GM12878 (cell line): ENCODE data around the gene ZNF189. TPM values are rescaled to one million over a fixed set of nuclear protein-coding genes. Genes with fewer than 3 reads are reported as not detected.

Experiments
- ATAC-seq: fragments of 200-7000 bp; cut with Tn5 transposase; 3 replicates; pipeline ENCODE4 v1.9.1; 2020; ENCODE audit warnings: mild to moderate bottlenecking, moderate library complexity
- BruUV-seq: library from RNA; stranded (reverse); fragments of 400-500 nt; replicated peaks from 2 replicates; lab custom pipeline; 2021; lab: Mats Ljungman, UMichigan
- CTCF ChIA-PET: fragments of 300-600 bp; sonication (Branson Sonifier 250); formaldehyde crosslinking; extraction: SDS; loops from one replicate; lab custom pipeline; 2021; ENCODE audit warnings: inconsistent platforms; lab: Yijun Ruan, JAX
- POLR2A ChIA-PET: fragments of 350-600 bp; formaldehyde crosslinking; extraction: SDS; loops from one replicate; lab custom pipeline; 2021; ENCODE audit warnings: inconsistent platforms; lab: Charles Lee
- RAD21 ChIA-PET: fragments of 300-600 bp; sonication (Branson Sonifier 250); formaldehyde crosslinking; loops from one replicate; lab custom pipeline; 2023; ENCODE audit warnings: antibody characterized with exemption; ENCODE audit not compliant: unreplicated experiment; lab: Charles Lee
- SMC1A ChIA-PET: fragments of 300-600 bp; sonication (Branson Sonifier 250); formaldehyde crosslinking; loops from one replicate; lab custom pipeline; 2023; ENCODE audit not compliant: unreplicated experiment, uncharacterized antibody; lab: Charles Lee
- DNase-seq: peaks from one replicate; pipeline ENCODE4 v3.0.0-alpha.2; 2011; ENCODE audit warnings: low read depth, low spot score
- FAIRE-seq: peaks from 3 replicates; lab custom pipeline; 2011; peaks lifted over from hg19 to GRCh38; lab: Jason Lieb, UNC
- H2AFZ ChIP-seq: 2 replicates; pipeline ENCODE4 v1.6.0; 2011; ENCODE audit warnings: low read depth, low read length, control low read depth; ENCODE audit not compliant: control insufficient read depth
- H3K27ac ChIP-seq: 2 replicates; pipeline ENCODE4 v1.5.1; 2011; ENCODE audit warnings: control low read depth; ENCODE audit not compliant: control insufficient read depth, insufficient read depth
- H3K27me3 ChIP-seq, 2 experiments: replicated peaks in 1 of 2; 2 replicates each; pipeline versions ENCODE4 v1.6.0 to v1.6.1; 2011; ENCODE audit warnings: low read length in 1 of 2; ENCODE audit not compliant: control insufficient read depth in 2 of 2, insufficient read depth in 2 of 2
- H3K36me3 ChIP-seq, 2 experiments: 2 replicates each; pipeline ENCODE4 v1.5.1; 2011; ENCODE audit warnings: low read length in 1 of 2; ENCODE audit not compliant: control insufficient read depth in 2 of 2, insufficient read depth in 2 of 2
- H3K4me1 ChIP-seq: 2 replicates; pipeline ENCODE4 v1.6.1; 2011; ENCODE audit warnings: mild to moderate bottlenecking, low read length, moderate library complexity, mixed read lengths; ENCODE audit not compliant: control insufficient read depth, insufficient read depth
- H3K4me2 ChIP-seq: 2 replicates; pipeline ENCODE4 v1.6.0; 2011; ENCODE audit warnings: control low read depth; ENCODE audit not compliant: control insufficient read depth, insufficient read depth
- H3K4me3 ChIP-seq: fragments of 200-600 bp; sonication (generic); 2 replicates; pipeline ENCODE4 v1.5.1; 2016
- H3K79me2 ChIP-seq: 2 replicates; pipeline ENCODE4 v1.6.0; 2011; ENCODE audit warnings: low read length; ENCODE audit not compliant: control insufficient read depth, insufficient read depth
- H3K9ac ChIP-seq: 2 replicates; pipeline ENCODE4 v1.8.0; 2011; ENCODE audit warnings: low read length, control low read depth, mixed read lengths; ENCODE audit not compliant: control insufficient read depth, insufficient read depth
- H3K9me3 ChIP-seq: replicated peaks from 3 replicates; pipeline ENCODE4 v1.5.1; 2011; ENCODE audit warnings: mild to moderate bottlenecking, low read length; ENCODE audit not compliant: control insufficient read depth, insufficient read depth
- H4K20me1 ChIP-seq: 2 replicates; pipeline ENCODE4 v1.6.0; 2011; ENCODE audit not compliant: control insufficient read depth, insufficient read depth
- CTCF ChIP-seq, 3 experiments: IDR thresholded peaks in 2 of 3; conservative IDR thresholded peaks in 1 of 3; 2 replicates each; pipeline ENCODE4 v1.5.1; 2011; ENCODE audit warnings: low read depth in 3 of 3, low read length in 3 of 3, mild to moderate bottlenecking in 3 of 3, control low read depth in 2 of 3, moderate library complexity in 2 of 3, inconsistent platforms in 1 of 3, mixed read lengths in 1 of 3; ENCODE audit not compliant: control insufficient read depth in 2 of 3, insufficient read depth in 1 of 3; ENCODE audit errors: extremely low read depth in 1 of 3
- WGBS: methylation state at CpG from one replicate; pipeline ENCODE4 v1.1.6; 2016; ENCODE audit warnings: low lambda C conversion rate; ENCODE audit not compliant: insufficient replicate concordance, insufficient coverage; ENCODE audit errors: missing lambda C conversion rate; 5-methylcytosine and 5-hydroxymethylcytosine counted together
- in situ Hi-C: fragments of 300-500 bp; cut with MboI; formaldehyde crosslinking; loops from 9 replicates; pipeline ENCODE4 v1.14.3; 2018; ENCODE audit warnings: mixed read lengths
- intact Hi-C: fragments of 100-400 bp; cut with micrococcal nuclease; formaldehyde crosslinking; loops from one replicate; pipeline ENCODE4 v1.14.2; 2022; ENCODE audit not compliant: unreplicated experiment
- polyA plus RNA-seq, 11 experiments: library from polyadenylated mRNA; depleted of rRNA in 4 of 11; unstranded in 6 of 11; stranded (reverse) in 5 of 11; fragments of >200 nt; fragmentation: Nextera tagmentation in 4 of 11; fragmentation: Illumina TruSeq in 1 of 11; extraction: Ambion mirVana in 4 of 11; extraction: Trizol in 1 of 11; gene quantifications; 1 replicate in 1 of 11; 2 replicates in 10 of 11; pipeline versions ENCODE4 v1.2.1 to v1.2.3, GENCODE V29; 2011 to 2016; ENCODE audit warnings: inconsistent platforms in 2 of 11, missing spikeins in 2 of 11, low read depth in 1 of 11
- total RNA-seq, 4 experiments: library from RNA; depleted of rRNA in 3 of 4; stranded (reverse); fragments of >200 nt in 3 of 4; fragmentation: Illumina TruSeq in 1 of 4; extraction: Trizol in 1 of 4; gene quantifications; 2 replicates each; pipeline versions ENCODE4 v1.2.1 to v1.2.3, GENCODE V29; 2013 to 2021
- TF ChIP-seq, protein P1 (sequence below): fragments of 450-650 bp; IDR thresholded peaks from 2 replicates; pipeline ENCODE4 v1.6.1; 2017; ENCODE audit warnings: mild to moderate bottlenecking, moderate library complexity

ZNF189 gene
- total and polyA plus RNA-seq, 10 of the 15 experiments (the other 5 are each of a cell fraction or from before 2014, with no cell fraction given), result 3.1 to 12.3 (median 7.4) TPM

GRCh38 chr9:101457003-101457402, 58.4 kb downstream of the ZNF189 start:
- DNase-seq (no peak), FAIRE-seq (no peak), ATAC-seq (no peak)
- Histone ChIP-seq H2AFZ (no peak overlapping the region), H4K20me1 (no peaks in the 10 kb centered on the region), H3K4me1 (no peaks in the 10 kb centered on the region), H3K4me3 (no peak overlapping the region), H3K27ac (no peak overlapping the region), H3K27me3 (no peaks in the 10 kb centered on the region), H3K36me3 (no peaks in the 10 kb centered on the region), H3K9ac (no peak overlapping the region), H3K9me3 (no peaks in the 10 kb centered on the region; the same call in 2 of the 3 replicates), H3K79me2 (no peaks in the 10 kb centered on the region), H3K4me2 (no peak overlapping the region)
- ChIA-PET RAD21 (no interaction called here), POLR2A (no interaction called here), SMC1A (interaction anchor here (1.1 kb wide), 1 partner anchor 76 kb away, joined by 3 read pairs; no protein-coding TSS in a partner anchor), CTCF (interaction anchor here (0.8 to 12.4 kb wide), 4 partner anchors 11 to 338 kb away, joined by 3 to 228 read pairs (median 9); partner anchors contain the start of gene RNF20)
- BruUV-seq, result no TSS peak
- 28% methylated on average over 3 of the region's 3 CpGs for WGBS
- intact Hi-C loops, result no loop called here
- in situ Hi-C loops, result loop anchor here (5.0 kb wide), 1 partner anchor 75 kb away; the partner anchor contains the start of gene RNF20
- TF ChIP-seq, protein P1, sequence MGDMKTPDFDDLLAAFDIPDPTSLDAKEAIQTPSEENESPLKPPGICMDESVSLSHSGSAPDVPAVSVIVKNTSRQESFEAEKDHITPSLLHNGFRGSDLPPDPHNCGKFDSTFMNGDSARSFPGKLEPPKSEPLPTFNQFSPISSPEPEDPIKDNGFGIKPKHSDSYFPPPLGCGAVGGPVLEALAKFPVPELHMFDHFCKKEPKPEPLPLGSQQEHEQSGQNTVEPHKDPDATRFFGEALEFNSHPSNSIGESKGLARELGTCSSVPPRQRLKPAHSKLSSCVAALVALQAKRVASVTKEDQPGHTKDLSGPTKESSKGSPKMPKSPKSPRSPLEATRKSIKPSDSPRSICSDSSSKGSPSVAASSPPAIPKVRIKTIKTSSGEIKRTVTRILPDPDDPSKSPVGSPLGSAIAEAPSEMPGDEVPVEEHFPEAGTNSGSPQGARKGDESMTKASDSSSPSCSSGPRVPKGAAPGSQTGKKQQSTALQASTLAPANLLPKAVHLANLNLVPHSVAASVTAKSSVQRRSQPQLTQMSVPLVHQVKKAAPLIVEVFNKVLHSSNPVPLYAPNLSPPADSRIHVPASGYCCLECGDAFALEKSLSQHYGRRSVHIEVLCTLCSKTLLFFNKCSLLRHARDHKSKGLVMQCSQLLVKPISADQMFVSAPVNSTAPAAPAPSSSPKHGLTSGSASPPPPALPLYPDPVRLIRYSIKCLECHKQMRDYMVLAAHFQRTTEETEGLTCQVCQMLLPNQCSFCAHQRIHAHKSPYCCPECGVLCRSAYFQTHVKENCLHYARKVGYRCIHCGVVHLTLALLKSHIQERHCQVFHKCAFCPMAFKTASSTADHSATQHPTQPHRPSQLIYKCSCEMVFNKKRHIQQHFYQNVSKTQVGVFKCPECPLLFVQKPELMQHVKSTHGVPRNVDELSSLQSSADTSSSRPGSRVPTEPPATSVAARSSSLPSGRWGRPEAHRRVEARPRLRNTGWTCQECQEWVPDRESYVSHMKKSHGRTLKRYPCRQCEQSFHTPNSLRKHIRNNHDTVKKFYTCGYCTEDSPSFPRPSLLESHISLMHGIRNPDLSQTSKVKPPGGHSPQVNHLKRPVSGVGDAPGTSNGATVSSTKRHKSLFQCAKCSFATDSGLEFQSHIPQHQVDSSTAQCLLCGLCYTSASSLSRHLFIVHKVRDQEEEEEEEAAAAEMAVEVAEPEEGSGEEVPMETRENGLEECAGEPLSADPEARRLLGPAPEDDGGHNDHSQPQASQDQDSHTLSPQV, result no peak
- TF ChIP-seq CTCF (IDR thresholded peaks at IDR 0.05 in 2 of 3, conservative IDR thresholded peaks at IDR 0.05 in 1 of 3; ENCODE audit: control insufficient read depth in 2 of 3, extremely low read depth in 1 of 3, insufficient read depth in 1 of 3, low read depth in 3 of 3, low read length in 3 of 3), result peak in 2 of 3 experiments; percentile 4 to 14; a peak in 1 of 6 replicates
